GOT3 (cell line): ENCODE data around the gene OPCML.

Experiments
- DNase-seq: peaks from one replicate; lab custom pipeline; 2025; ENCODE audit warnings: mixed read lengths; lab: John Stamatoyannopoulos, UW

OPCML gene

DNA sequence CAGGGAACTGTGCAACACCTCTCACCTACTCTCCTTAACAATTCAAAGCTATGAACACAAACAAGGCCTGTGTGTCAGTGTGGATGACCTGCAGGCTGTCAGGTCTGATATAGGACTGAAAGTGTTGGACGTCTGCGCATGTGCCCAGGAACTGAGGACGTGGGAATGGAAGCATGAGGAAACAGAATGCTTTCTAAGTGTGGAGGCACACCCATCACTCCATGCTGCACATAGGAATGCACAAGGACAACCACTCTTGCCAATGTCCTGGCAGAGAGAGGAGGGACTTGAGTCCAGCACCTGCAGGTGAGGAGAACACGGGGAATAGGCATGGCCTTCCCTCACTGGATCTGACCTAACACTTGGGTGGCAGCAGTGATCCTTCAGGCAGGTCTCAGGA, 874.3 kb downstream of the OPCML start:
- DNase-seq, result no peak

DNA sequence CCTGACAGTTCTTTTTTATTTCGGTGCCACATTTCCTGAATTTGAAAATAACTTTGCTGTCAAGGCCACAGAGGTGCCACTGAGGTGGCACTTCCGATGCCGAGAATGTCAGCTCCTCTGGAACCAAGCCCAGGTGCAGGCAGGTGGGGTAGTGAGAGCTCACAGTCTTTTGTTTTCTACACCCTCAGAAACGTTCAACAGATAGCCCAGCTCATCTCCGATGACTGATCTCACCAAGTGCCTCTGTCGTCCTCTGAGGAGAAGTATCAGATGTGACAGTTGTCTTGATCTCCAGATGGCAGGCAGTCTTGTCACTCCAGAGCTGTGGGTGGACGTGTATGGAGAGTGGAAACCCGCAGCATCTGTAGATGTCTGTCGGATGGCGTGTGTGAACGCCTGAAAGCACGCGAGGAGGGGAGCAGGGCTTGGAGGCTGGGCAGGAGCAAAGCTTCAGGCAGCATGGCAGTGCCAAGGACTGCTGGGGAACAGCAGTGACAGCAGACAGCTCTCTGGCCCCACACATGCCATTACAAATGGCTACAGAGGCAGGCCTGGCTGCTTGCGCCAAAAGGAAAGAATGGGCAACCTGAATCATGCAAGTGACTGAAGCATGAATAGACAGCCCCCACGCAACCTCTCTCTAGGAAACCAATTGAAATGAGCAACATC, 877.0 kb downstream of the OPCML start:
- no peak for DNase-seq

- no peak for DNase-seq
Observed at GRCh38 chr11:132653237-132653636, 879.1 kb downstream of the OPCML start.

GRCh38 chr11:132650969-132651720, 881.2 kb downstream of the OPCML start:
- DNase-seq, result no peak

DNA sequence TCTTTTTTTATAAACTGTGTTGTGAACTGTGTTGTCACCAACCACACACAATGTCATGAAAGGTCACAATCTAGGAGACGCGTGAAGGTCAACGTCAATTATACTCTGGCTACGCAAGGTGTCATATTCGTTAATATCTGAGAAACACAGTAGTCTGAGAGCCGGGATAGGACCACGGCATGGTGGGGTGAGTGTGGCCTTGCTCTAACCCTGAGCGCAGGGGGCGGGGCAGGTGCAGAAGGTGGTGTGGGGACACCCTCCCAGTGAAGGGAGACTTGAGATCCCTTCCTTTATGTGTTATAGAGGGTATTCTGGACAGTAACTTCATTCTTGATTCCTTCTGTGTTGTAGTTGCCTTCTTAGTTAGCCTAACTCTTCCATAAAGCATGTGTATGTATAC, 883.0 kb downstream of the OPCML start:
- DNase-seq, result no peak

DNA sequence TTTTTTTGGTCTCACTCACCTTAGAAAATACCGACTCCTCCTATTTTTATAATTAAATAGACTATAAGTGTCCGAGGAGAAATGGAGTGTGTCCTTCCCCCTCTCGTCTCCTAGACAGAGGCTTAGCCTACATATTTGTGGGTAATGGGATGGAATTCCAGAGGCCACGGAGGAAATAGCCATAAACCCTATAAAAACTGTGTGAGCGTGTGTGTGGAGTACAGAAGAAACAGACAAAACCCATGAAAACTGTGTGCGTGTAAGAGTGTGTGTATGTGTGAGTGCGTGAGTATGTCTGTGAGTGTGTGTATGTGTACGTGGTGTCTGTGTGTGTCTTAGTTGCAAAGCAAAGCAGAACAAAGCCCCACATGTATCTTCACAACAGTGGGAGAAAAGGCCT, 883.5 kb downstream of the OPCML start:
- DNase-seq, result no peak

GRCh38 chr11:132646890-132647289, 885.4 kb downstream of the OPCML start:
- DNase-seq, result no peak

DNA sequence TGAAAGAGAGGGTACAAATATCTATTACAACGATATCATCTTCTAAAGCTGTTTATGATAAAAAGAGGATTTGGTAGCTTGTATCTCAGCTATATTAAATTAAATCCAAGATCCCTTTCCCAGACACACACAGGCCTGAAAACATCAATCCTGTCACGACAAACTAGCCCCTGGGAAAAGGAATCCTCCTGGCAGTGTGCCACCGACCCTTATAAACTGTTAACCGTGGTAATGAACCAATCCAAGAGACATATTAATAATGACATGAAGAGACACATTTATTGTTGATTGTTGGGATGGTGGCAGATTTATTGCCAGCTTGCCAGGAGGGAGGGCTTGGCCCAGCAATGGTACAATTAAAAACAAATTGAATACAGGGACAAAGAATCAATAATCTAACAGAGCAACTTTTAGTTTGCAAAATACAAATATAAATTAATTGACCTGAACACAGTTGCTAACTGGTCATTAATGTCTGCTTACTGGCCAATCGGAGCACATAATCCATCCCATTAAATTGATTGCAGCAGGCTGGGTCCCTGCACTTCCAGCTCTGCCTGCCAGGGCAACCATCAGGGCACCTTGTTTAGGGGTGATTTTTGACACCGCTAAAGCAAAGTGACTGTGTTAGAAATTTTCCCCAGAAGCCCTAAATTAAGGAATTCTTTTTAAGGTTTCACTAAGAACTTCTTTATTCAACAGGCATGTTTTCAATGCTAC, 887.6 kb downstream of the OPCML start:
- DNase-seq, result no peak

DNA sequence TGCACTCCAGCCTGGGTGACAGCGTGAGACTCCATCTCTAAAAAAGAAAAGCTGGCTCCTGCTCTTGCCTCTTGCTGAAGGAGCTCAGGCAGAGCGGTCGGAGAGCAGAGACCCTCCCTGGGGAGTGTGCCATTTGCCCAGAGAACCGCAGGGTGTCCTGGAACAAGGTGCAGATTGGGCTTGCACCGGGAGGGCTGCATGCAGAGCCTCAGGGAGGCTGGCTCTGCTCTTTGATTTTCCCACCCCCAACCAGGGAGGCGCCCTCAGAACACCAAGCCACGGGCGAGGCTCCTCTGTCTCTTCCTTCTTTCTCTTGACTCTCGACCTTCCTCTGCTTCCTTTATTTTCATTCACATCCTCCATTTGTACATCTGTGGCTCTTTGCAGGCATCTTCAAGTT, 889.1 kb downstream of the OPCML start:
- DNase-seq, result no peak

DNA sequence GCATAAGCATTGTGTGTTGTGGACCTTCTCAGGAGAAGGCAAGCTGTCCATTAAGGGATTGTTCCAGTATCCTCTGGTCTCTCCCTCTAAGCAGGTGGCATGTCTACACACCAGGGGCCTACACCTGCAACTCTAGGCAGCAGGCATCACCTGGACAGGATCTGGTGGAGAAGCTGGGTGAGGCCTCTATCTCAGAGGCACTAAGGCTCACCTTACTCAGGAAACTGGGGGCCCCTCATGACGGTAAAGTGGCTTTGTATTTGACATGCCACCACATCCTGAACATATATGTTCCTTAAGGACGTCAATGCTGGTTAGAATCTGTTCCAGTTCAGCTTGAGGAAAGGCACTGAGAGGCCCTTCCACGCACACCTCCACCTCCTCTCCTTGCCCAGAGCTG, 891.3 kb downstream of the OPCML start:
- no peak for DNase-seq

GRCh38 chr11:132639986-132640385, 892.3 kb downstream of the OPCML start:
- no peak for DNase-seq

GRCh38 chr11:132639403-132639802, 892.9 kb downstream of the OPCML start:
- no peak for DNase-seq

DNA sequence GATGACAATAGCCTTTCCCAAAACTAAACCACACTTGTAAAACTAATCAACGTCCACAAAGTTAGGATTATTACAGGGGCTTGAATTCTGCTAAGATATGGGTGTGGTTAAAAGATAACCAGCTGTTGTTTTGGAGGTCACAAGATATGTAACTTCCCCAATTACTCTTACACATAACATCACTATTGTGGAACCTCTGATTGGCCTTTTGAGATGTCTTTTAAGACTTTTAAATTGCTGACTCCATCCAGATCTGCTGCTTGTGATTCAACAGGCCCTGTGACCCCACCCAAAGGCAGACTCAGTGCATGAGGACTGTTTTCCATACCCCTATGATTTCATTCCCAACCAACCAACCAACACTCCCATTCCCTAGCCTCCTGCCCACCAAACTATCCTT, 893.9 kb downstream of the OPCML start:
- no peak for DNase-seq

GRCh38 chr11:132636523-132636922, 895.8 kb downstream of the OPCML start:
- DNase-seq, result no peak

GRCh38 chr11:132632641-132633124, 899.6 kb downstream of the OPCML start:
- DNase-seq, result no peak

DNA sequence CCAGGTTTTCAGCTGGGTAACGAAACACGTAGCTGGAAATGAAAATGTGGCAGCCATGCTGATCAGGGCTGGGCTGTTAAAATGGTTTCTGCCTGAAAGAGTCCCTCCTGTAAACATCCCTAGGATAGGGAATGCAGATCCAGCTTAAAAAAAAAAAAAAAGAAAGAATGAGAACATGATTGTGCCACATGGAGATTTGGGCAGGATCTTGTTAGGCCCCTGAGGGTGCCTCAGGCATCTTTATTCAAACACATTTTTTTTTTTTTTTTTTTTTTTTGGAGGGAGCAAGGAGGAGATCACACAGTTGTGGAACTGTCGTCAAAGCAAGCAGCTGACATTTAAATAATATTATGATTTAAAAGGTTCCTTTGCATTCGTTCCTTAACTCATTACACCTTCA, 900.3 kb downstream of the OPCML start:
- no peak for DNase-seq

DNA sequence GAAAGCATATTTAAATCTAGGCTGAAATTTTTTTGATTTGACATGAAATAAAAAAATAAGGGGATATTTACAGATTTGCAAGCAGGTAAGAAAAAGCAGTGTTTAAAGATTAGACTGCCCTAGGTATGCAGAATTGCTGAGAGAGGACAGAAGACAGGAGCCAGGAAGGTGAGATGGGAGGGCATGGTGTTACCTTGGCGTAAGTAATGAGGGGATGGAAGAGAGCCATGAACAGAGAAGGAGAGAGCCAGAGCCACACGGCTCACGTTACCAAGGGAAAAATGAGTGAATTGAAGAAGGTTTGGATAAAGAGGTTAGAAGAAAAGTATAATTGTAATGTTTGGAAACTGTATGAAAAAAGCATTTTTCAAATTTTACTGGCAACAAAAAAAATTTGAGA, 904.3 kb downstream of the OPCML start:
- DNase-seq, result no peak

- DNase-seq, result no peak
Observed at GRCh38 chr11:132626446-132626845, 905.9 kb downstream of the OPCML start.

DNA sequence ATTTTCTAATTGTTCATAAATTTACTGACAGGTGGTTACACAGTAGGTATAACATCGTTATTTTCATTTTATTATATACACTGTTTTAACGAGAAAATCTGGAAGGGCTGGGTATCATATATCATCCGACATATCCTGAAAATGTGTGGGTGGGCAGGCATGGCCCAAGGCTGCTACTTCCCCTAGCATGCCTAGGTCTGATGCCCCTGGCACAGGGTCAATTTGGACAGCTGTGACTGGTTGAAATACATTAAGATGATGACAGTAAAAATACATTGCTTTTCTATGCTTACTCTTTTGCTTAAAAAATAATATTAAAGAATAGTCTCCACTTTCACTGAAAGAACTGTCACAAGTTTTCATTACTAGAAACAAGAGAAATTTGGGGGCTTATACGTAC, 908.8 kb downstream of the OPCML start:
- DNase-seq, result no peak

- no peak for DNase-seq
Observed at GRCh38 chr11:132621976-132622580, 910.2 kb downstream of the OPCML start.

DNA sequence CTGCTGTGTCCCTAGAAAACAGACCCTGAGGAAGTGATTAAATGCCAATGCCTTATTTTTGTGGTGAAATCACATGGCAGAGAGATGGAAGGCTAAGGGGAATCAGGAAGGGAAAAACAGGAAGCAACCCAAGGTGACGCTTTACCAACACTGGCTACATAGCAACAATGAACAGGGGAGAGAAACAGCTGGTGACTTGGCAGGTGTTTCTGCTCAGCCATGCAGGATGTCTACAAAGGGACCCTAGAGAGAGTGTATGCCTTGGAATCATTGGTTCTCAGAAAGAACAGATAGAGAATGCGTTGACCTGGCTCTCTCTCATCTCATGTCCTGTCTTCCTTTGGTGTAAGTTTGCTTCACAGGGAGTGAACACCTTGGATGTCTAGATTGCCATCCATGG, 911.9 kb downstream of the OPCML start:
- no peak for DNase-seq

DNA sequence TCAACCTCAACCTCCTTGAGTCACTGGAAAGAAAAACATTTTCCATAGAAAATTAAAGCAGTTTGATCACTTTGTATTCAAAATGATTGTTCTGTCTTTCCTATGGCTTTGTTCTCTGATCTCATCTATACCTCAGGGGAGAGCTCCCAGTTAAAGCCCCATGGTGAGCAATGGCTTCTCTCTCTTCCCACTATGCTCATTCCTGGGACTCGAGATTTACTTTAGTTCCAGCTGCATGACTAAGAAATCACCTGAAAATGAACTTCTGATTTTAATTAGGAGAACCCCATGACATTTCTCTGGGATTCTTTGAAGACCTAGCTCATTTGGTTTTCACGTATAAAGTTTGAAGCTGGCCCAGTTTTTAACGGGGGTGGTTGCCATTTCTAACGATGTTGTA, 921.5 kb downstream of the OPCML start:
- no peak for DNase-seq

- no peak for DNase-seq
Observed at GRCh38 chr11:132610216-132610615, 922.1 kb downstream of the OPCML start.
